Choroid plexus epithelial cell (primary cell): ENCODE results near the gene ZNF516.

Experiments used
- DNase-seq: peaks from one replicate; pipeline ENCODE4 v3.0.0-alpha.2; 2010; ENCODE audit warnings: low read depth
- H3K4me3 ChIP-seq: 2 replicates; pipeline ENCODE4 v1.5.1; 2011; ENCODE audit warnings: low read depth, mild to moderate bottlenecking, control low read depth, low read length, moderate library complexity
- CTCF ChIP-seq: conservative IDR thresholded peaks from 2 replicates; pipeline ENCODE4 v1.5.1; 2011; ENCODE audit warnings: low read depth, mild to moderate bottlenecking, control low read depth, inconsistent platforms, low read length, moderate library complexity

Gene ZNF516

DNA sequence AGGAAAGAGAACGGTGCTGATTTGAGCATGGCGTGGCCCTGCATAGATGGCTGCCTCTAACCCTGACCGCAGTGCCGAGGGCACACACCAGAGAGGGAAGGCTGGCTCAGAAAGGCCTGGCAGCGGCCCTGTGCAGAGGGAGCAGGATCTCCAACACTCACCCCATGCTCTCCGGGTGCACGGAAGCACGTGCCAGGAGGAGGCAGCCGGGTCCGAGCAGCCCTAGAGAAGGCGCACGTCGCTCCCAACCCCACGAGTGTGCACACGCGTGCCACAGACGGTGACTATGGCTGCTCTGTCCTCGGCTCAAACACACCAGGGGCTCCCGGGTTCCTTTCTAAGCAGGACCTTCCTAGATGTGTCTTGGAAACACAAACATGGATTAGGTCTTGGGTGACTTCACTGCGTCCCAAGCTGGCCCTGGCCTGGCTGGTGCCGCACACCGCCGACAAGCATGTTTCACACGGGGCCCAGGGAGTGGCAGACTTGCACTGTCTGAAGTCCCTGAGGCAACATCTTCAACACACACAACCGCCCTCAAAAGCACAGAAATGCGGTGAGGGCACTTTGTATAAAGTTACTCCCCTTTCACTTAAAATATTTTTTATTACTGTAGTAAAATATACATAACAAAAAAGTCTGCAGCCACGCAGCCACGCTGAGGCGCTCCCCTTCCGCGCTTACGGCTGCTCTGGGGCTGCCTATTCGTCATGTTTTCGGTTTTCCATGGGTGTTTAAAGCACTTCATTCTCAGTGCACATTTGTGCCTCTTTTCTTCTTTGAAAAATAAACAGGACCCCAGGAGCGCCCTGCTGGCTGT lies 110.0 kb downstream of the ZNF516 start:
- no peak overlapping the region for H3K4me3 ChIP-seq
- TF ChIP-seq CTCF = no peak
- no peak for DNase-seq

- no peak for TF ChIP-seq CTCF
- no peak overlapping the region for H3K4me3 ChIP-seq
- no peak for DNase-seq
Observed at GRCh38 chr18:76384114-76384790, 110.8 kb downstream of the ZNF516 start.

- H3K4me3 ChIP-seq = no peak overlapping the region
- no peak for TF ChIP-seq CTCF
- DNase-seq = no peak
Observed at GRCh38 chr18:76383636-76384035, 111.4 kb downstream of the ZNF516 start.

- H3K4me3 ChIP-seq = no peak overlapping the region
- no peak for TF ChIP-seq CTCF
- DNase-seq = no peak
Observed at GRCh38 chr18:76382275-76382674, 112.8 kb downstream of the ZNF516 start.

DNA sequence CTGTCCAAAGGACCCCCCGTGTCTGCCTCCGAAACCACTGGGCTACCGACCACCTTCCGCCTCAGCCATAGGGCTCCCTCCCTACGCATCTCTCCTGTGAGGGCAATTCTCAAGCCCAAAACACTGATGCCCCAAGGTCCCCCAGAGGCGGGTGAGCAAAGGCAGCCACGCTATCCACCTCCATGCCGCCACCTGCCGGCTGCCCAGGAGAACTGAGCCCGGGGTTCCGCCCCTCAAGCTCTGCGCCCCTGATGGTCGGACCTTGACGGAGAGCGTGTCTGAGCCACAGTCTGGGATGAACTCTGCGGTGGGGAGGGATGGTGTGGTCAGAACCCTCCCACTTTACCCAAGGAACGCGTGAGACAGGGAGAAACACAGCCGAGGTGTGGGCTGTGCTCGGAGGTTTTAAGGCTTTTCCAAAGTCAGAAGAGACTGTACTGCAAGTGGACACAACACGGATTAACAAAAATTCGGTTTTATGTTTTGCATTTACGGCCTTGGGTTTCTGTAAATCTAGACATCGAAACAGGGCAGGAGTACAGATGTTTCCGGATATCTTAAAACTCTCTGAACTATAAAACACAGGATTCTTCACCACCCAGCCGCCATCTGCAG lies 114.1 kb downstream of the ZNF516 start:
- peak; percentile 68 for TF ChIP-seq CTCF
- H3K4me3 ChIP-seq = no peak overlapping the region
- no peak for DNase-seq

DNA sequence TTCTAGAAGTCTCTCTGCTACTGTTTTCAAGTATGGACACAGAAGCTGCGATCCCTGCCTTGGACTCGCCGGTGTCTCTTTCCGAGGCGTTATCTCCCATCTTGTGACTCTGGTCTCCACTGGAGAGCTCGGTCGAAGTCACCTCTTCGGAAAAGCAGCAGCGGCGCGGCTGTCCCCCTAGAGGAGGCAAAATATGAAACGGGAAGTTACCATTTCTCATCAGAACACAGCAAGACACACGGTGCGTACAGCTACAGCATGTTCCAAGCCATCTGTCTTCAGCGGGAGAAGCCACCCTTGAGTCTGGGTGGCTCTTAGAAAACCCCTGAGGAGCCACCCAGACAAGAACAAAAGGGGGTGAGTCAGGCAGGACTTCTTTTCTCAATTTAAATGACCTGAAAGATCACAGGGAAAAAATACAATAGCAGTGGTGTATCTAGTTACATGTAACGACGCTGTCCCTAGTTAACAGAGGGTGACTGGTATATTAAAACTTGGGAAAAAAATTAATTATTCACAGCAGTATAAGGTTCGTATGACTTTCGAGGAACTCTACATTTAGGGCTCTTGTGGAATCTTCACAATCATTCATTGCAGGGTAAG lies 114.8 kb downstream of the ZNF516 start:
- H3K4me3 ChIP-seq = no peak overlapping the region
- no peak for TF ChIP-seq CTCF
- DNase-seq = no peak
